HG02870 (cell line): ENCODE measurements around the gene NLGN4X.
A peak's percentile ranks its signal among the peaks of the same experiment; 100 is the strongest.

ENCODE experiments used
- ATAC-seq: cut with Tn5 transposase; IDR thresholded peaks from one replicate; pipeline ENCODE4 v1.9.1; 2021; ENCODE audit warnings: mild to moderate bottlenecking, moderate library complexity; ENCODE audit not compliant: unreplicated experiment

NLGN4X gene

GRCh38 chrX:6228720-6229119 is at the start of gene NLGN4X:
NLGN4X (minus strand) TSS chrX:6228867; CDS start chrX:6151466, 77,401 bp downstream.
- no peak for ATAC-seq

DNA sequence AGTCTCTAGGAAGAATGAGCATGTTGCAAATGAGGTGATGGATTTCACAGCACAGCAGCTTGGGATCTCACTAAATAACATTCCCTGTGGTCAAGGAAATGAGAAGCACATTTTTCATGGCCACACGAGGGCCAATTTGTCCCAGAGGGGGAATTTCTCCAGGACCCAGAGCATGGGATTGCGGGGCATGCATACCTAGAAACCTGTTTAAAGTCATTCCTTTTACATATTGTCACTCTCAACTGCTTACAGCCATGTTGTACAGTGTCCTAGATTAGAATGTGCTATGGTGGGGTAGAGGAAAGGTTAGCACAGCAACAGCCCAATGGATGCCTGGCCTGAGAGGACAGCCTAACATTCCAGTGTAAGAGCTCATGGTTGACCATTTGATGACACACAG is 37.4 kb upstream of the NLGN4X start:
- no peak for ATAC-seq

GRCh38 chrX:6262959-6263358 is 34.3 kb upstream of the NLGN4X start:
- ATAC-seq: no peak

- ATAC-seq: no peak
Observed at GRCh38 chrX:6257025-6257424, 28.4 kb upstream of the NLGN4X start.

DNA sequence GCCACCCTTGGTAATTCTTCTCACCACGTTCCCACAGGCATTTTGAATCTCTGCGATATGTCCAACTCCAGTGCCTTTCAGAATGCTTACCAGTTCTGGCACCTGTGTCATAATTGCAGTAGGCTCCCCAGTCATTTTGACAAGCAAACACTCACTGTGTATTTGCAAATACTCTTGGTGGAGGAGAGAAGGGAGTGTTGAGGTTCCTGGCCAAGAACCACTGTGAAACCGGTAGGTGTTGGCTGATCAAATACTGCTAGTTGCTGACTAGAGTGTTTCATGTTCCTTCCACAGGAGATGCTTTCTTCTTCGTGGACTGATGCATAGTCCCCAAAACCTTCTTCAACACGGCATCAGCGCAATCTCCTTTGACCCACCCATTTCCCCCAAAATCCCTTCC is 16.0 kb upstream of the NLGN4X start:
- no peak for ATAC-seq

DNA sequence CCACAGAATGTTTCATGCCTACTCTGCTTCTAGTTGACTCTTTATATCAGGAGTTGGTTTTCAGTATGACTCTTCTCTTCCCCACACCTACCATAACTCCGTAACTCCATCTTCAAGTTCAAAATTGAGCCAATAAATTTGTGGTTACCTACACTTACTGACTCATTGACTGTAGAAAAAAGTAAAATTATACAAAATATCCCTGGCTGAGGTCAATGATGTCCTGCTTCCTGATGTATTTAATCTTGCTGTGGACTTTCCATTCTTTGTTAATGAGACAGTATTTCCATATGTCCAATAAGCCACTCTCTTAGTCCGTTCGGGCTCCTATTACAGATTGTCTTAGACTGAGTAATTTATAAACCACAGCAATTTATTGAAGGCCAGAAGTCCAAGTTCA is 9.9 kb upstream of the NLGN4X start:
- ATAC-seq: no peak

DNA sequence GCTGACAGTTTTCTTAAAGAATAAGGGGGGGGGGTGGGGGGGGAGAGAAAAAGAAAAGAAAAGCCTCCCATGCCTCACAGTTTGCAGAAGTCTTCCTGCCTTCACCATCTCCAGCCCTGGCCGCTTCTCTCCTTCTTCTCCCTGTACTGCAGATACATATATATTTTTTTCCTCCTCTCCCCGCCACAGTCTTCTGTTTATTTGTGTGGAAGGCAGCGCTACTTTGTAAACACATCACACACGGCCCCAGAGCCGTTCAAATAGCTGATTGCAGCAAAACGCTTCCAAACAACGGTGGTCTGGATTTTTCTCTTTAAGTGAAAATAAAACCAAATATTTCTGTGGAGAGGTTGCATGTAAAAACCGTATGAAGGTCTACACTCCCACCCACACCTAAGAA is 732 bp downstream of the NLGN4X start:
- ATAC-seq: no peak

DNA sequence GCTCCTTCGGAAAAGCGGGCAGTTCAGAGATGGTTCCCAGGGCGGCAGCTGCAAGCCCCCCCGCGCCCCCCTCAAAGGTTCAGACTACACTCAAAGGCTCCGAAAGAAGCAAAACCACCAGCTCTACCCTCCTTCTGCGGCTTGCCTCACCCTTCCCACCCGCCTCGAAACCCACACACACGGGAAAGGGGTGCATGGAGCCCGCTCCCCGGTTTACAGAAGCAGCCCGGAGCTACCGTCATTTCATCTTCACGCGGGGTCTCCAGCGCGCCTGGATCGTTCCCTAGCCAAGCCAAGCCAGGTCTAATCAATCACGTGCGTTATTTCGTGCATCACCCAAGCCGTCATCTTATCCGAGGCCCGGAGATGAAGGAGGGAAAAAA is 1.2 kb downstream of the NLGN4X start:
- ATAC-seq: no peak

DNA sequence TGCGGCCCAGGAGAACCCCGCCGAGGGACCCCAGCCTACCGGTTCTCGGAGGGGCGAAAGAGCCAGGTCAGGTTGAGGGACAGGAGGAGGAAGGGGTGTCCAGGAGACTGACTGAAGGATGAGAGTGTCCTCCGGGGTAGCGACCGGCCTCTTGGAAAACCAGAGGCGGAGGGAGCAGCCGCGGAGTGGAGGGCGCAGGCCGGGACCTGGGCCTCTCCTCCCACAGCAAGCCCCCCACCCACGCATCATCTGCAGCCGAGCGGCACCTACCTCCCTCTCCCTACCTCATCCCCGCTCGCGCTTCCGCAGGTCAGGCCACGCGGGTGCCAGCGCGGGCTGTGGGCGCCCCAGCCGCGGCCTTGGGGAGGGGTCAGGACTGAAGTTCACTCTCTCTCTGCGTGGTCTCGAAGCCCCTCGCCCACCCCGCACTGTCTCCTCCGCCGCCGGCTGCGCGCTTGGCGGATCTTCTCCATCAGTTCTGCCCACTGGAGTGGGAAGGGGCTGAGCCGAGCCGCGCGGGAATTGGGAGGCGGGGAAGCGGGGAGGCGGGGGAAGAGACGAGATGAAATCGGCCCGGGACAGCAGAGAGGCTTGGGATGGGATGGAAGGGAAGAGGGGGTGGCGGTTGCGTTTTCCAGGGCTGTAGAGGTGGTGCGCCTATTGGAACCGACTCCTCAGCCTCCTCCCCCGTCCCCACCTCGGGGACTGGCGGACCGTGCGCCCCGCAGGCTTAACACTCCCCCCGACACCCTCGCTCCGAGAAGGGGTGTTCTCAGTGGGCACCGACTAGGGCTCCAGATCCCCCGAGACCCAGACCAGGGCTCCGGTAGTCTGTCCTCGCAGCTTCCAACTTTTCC is 1.8 kb downstream of the NLGN4X start:
- no peak for ATAC-seq

- ATAC-seq: no peak
Observed at GRCh38 chrX:6225911-6226595, 2.6 kb downstream of the NLGN4X start.

- no peak for ATAC-seq
Observed at GRCh38 chrX:6225288-6225910, 3.3 kb downstream of the NLGN4X start.

GRCh38 chrX:6223516-6223915 is 5.2 kb downstream of the NLGN4X start:
- no peak for ATAC-seq

DNA sequence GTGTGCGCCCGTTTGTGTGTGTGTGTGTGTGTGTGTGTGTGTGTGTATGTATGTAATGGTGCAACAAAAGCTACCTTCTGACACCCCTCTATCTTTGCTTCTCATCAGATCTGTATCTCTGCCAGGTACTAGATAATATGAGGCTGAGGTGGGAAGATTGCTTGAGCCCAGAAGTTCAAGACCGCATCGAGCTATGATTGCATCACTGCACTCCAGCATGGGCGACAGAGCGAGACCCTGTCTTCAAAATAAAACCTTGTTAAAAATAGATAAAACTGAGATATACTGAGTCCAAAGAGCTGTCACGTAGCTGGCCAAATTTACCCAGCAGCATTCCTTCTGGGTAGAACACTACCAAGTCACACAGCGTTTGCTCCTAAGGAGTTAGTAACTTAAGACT is 18.4 kb downstream of the NLGN4X start:
- ATAC-seq: no peak

DNA sequence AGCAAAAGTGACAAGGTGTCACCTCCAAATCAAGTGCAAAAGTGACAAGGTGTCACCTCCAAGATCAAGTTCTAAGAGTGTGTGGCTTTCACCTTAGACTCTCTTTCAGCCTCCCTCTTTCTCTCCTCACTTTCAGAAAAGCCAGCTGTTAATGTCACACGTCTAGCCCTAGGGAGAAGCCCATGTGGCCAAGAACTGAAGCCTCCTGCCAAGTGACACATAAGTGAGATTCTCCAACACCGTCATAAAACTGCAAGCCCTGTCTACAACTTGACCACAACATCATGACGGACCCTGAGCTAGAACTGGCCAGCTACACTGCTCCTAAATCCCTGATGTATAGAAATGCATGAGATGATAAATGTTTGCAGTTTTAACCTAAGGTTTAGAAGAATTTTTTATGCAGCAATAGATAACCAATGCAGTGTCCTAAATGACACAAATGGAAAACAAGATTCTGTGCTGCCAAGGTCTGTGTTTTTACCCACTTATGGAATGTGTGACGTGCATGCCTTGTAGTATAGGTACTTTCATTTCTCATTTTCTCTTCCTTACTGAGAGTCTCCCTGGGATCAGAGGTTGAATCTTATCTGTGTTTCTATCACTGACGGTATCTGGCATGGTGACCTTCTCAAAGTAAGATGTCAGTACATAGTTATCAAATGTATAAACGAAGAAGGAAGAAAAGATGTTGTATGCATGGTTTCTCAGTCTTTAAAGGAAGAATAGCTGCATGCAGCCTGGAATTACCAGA is 25.0 kb downstream of the NLGN4X start:
- no peak for ATAC-seq

- no peak for ATAC-seq
Observed at GRCh38 chrX:6199486-6199885, 29.2 kb downstream of the NLGN4X start.

DNA sequence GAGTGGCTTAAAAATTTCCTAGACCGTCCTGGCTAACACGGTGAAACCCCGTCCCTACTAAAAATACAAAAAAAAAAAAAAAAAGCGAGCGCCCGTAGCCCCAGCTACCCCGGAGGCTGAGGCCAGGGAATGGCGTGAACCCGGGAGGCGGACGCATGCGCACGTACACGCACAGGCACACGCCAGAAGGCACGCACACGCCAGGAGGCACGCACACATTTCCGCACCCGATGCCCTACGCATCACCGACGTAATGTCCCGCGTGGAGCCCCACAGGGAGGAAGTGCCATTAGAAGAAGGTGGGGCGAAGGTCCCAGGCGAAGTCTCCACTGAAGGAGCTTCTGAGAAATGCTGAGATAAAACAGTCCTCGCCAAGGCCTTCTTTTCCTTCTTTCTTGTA is 41.4 kb downstream of the NLGN4X start:
- ATAC-seq: no peak

DNA sequence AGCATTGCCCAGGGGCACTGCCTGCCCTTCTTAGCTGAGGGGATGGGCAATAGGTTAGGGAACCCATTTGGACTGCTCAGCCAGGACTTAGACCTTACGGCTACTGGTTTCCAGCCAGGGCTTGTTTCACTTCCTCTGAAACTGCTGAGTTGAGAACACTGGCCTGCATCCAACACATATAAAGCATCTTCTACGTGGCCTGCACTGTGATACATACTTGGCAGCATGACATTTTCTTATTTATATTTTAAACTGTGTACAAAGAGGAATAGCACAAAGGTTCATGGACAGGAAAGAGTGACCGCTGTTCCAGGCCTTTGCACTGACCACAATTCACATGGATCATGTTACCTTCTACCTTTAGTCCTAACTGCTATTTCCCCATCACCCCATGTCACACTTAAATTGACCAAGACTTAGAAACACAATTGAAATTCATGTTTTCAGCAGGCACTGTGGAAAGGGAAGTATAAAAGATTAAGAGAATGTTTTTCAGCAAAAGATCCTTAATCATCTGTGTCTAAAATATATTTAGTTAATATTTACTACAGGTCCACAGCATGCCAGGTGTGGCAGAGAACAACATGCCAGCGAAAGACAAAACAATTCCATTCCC is 43.7 kb downstream of the NLGN4X start:
- peak; percentile 92 for ATAC-seq

- no peak for ATAC-seq
Observed at GRCh38 chrX:6175914-6176313, 52.8 kb downstream of the NLGN4X start.

DNA sequence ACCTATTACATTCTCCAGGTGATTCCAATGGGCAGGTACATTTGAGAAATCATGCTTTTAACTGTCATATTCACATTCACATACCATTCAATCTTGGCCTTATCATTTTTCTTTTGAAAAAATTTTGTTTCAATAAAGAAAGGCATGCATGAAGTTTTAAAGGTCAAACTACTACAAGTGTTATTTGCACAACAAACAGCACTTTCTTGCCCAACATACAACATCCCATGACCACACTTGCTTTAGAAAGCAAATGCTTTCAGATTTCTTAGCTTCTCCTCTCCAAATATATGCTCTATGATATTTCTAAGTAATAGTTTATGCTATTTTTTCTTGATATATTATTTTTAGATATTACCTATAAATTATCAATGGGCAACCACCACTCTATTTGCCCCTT is 58.2 kb downstream of the NLGN4X start:
- ATAC-seq: no peak

DNA sequence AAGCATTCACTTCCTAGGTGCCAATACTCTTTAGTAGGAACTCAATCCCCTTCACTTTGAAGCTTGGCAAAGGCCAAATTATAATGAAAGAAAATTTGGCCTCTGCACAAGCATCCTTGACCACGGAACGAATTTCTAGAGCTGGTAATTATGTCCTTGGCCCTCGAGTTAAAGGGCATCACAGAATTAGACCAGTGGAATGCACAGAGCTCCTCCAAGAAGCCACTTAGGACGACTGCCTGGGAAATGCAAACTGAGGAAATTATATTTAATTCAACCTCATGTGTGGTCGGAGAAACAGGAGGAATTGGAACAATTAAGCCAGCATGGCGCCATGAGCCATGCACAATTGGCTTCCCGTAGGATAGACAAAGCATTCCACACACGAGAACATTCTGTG is 59.3 kb downstream of the NLGN4X start:
- ATAC-seq: no peak

DNA sequence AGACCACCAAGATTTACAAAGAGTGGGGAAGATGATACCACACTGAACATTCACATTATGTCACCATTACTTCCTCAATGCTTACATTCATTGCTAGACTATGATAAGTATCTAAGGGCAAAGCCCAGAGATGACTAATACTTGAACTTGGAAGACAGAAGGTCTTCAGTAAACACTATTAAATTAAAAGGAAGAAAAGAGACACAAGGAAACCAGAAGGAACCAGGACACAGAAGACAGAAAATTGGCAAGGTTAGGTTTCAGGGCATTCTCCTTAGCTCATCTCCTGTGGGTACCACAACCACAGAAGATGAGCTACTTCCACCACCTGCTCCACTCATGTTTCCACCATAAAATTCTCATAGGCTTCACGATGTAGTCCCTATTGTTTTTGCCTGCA is 64.9 kb downstream of the NLGN4X start:
- no peak for ATAC-seq
